ENCODE measurements around the gene MMP25.

- no peak for TF ChIP-seq POLR2A (IDR thresholded peaks at IDR 0.05; ENCODE audit: low read depth, low read length)
- no peak for TF ChIP-seq POLR2AphosphoS5 (IDR thresholded peaks at IDR 0.05; ENCODE audit: low read depth, low read length)
- no peak for TF ChIP-seq SPI1 (IDR thresholded peaks at IDR 0.05; ENCODE audit: low read depth, low read length)
- no peak for TF ChIP-seq TAF1 (IDR thresholded peaks at IDR 0.05; ENCODE audit: low read depth, low read length)
- no peak for TF ChIP-seq PAX5 (IDR thresholded peaks at IDR 0.05; ENCODE audit: insufficient read depth, low read length, severe bottlenecking)
- TF ChIP-seq POU2F2 (IDR thresholded peaks at IDR 0.05; ENCODE audit: low read depth, low read length): no peak
These were observed 10.2 kb upstream of the MMP25 start for GRCh38 chr16:3035972-3036725.

Measured in GM12891 (cell line).